Esophagus muscularis mucosa (tissue), 4 donors: ENCODE data around the gene RBFOX2. TPM values are rescaled to one million over a fixed set of nuclear protein-coding genes. Genes with fewer than 3 reads are reported as not detected.
A peak's percentile ranks its signal among the peaks of the same experiment; 100 is the strongest.
"Not testable (repeated sequence)": the region's sequence is repeated elsewhere in the genome, so short reads cannot be mapped to it uniquely, and the experiment has no call there.

Experiments
- DNase-seq: peaks from one replicate; pipeline ENCODE4 v3.0.0-alpha.2; 2017; ENCODE audit errors: extremely low spot score
- H3K27ac ChIP-seq, 4 donors: fragments of 200-600 bp; sonication (generic); replicated peaks in 1 of 4; 1 replicate in 3 of 4; 2 replicates in 1 of 4; pipeline ENCODE4 v1.5.1; 2016 to 2019; ENCODE audit warnings: mild to moderate bottlenecking in 1 of 4
- H3K27me3 ChIP-seq, 4 donors: fragments of 200-600 bp; sonication (generic); one replicate each; pipeline versions ENCODE4 v1.5.1 to v1.6.0; 2016 to 2019
- H3K36me3 ChIP-seq, 4 donors: fragments of 200-600 bp; sonication (generic); one replicate each; pipeline ENCODE4 v1.5.1; 2016 to 2019
- H3K4me1 ChIP-seq, 4 donors: fragments of 200-600 bp; sonication (generic); one replicate each; pipeline ENCODE4 v1.5.1; 2016 to 2019
- H3K4me3 ChIP-seq, 4 donors: fragments of 200-600 bp; sonication (generic); 1 replicate in 2 of 4; 2 replicates in 2 of 4; pipeline ENCODE4 v1.5.1; 2016 to 2019; ENCODE audit warnings: mild to moderate bottlenecking in 4 of 4, moderate library complexity in 1 of 4
- H3K9me3 ChIP-seq, 4 donors: fragments of 200-600 bp; sonication (generic); 1 replicate in 3 of 4; 2 replicates in 1 of 4; pipeline ENCODE4 v1.5.1; 2016 to 2019
- EP300 ChIP-seq: sonication (generic); formaldehyde crosslinking; IDR thresholded peaks from one replicate; pipeline ENCODE4 v1.6.1; 2017; ENCODE audit warnings: antibody characterized with exemption
- POLR2A ChIP-seq: fragments of 450-650 bp; IDR thresholded peaks from one replicate; pipeline ENCODE4 v1.6.1; 2017; ENCODE audit warnings: antibody characterized with exemption, moderate library complexity, mild to moderate bottlenecking, low read depth
- POLR2AphosphoS5 ChIP-seq, 2 donors: sonication (generic); formaldehyde crosslinking; IDR thresholded peaks; one replicate each; pipeline ENCODE4 v1.6.1; 2017; ENCODE audit warnings: antibody characterized with exemption in 2 of 2
- WGBS: methylation state at CpG from one replicate; pipeline ENCODE4 v1.1.5; 2018; 5-methylcytosine and 5-hydroxymethylcytosine counted together
- intact Hi-C: fragments of 100-400 bp; cut with DNase I; formaldehyde crosslinking; loops from one replicate; pipeline ENCODE4 v1.15.1; 2023
- total RNA-seq, 4 donors: library from RNA; depleted of rRNA; stranded (reverse); fragments of >200 nt; gene quantifications; one replicate each; pipeline versions ENCODE4 v1.1.0 to v1.2.1, GENCODE V29; 2016
- TF ChIP-seq, protein P1 (sequence below), 3 experiments: fragments of 200-600 bp in 2 of 3; fragments of 450-650 bp in 1 of 3; sonication (generic) in 2 of 3; IDR thresholded peaks; one replicate each; pipeline ENCODE4 v1.5.1; 2017 to 2019; ENCODE audit warnings: antibody characterized with exemption in 3 of 3, mild to moderate bottlenecking in 2 of 3, moderate library complexity in 1 of 3

Gene RBFOX2
- total RNA-seq, 4 donors from 2014 or later = 113 to 179 (median 155) TPM

DNA sequence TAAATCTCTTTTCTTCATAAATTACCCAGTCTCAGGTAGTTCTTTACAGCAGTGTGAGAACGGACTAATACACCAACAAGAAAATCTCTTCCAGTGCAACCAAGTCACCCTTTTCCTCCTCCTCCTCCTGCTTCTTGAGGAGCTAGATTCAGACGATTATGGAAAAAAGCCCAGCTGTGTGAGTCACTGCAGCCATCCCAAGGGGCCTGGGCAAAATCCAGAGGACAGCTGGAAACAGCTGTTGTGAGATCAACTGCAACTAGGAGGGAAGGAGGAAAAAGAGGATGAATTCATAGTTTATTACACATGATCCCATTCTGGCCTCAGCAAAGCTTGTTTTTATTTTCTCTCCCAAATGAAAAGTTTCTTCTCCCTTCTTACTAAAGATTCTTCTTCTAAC, 32.9 kb downstream of the RBFOX2 start:
- peak; percentile 94 for DNase-seq
- H3K4me3 ChIP-seq = no peak overlapping the region
- 27% methylated on average over 2 of the region's 2 CpGs for WGBS
- no peaks in the 10 kb centered on the region for H3K9me3 ChIP-seq
- peak overlapping the region; percentile 68 to 79 (median 76) for H3K27ac ChIP-seq
- TF ChIP-seq POLR2A = no peak
- TF ChIP-seq POLR2AphosphoS5 (IDR thresholded peaks at IDR 0.05) = peak; percentile 71 to 89
- no peaks in the 10 kb centered on the region for H3K36me3 ChIP-seq
- peaks cover 28 to 74% (median 67%) of the 10 kb centered on the region in 4 donors for H3K4me1 ChIP-seq
- no peaks in the 10 kb centered on the region for H3K27me3 ChIP-seq
- intact Hi-C loops = no loop called here

DNA sequence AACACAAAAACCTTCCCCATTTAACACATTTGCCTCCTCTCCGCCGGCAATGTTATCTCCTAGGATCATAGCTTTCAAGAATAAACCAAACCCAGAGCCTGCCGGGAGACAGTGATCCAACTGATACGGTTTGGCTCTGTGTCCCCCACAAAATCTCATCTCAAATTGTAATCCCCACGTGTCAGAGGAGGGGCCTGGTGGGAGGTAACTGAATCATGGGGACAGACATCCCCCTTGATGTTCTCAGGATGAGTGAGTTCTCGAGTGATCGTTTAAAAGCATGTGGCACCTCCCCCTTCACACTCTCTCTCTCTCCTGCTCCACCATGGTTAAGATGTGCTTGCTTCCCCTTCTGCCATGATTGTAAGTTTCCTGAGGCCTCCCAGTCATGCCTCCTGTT, 33.3 kb downstream of the RBFOX2 start:
- no peak for DNase-seq
- peaks cover 23 to 74% (median 67%) of the 10 kb centered on the region in 4 donors for H3K4me1 ChIP-seq
- 35% methylated on average over 7 of the region's 7 CpGs for WGBS

DNA sequence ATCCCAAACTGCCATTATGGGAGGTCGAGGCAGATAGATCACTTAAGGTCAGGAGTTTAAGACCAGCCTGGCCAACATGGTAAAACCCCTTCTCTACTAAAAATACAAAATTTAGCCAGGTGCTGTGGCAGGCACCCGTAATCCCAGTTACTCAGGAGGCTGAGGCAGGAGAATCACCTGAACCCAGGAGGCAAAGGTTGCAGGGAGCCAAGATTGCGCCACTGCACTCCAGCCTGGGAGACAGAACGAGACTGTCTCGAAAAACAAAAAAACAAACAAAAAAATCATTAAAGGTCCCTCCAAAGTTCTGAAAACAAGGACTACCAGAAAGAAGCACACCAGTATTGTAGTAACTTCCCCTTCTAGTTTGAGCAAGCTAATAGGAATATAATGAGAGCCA, 34.9 kb downstream of the RBFOX2 start:
- 93% methylated on average over 5 of the region's 5 CpGs for WGBS
- not testable (repeated sequence) for H3K27ac ChIP-seq

More for the DNA sequence above, 33.3 kb downstream of the RBFOX2 start:
- intact Hi-C loops = no loop called here
- Histone ChIP-seq H3K27ac (peak overlapping the region; percentile 68 to 79 (median 76)), H3K27me3 (no peaks in the 10 kb centered on the region), H3K9me3 (no peaks in the 10 kb centered on the region), H3K4me3 (no peak overlapping the region), H3K36me3 (no peaks in the 10 kb centered on the region)
- no peak for TF ChIP-seq POLR2AphosphoS5 (IDR thresholded peaks at IDR 0.05)
- no peak for TF ChIP-seq EP300
- TF ChIP-seq POLR2A = no peak
- TF ChIP-seq, protein P1, sequence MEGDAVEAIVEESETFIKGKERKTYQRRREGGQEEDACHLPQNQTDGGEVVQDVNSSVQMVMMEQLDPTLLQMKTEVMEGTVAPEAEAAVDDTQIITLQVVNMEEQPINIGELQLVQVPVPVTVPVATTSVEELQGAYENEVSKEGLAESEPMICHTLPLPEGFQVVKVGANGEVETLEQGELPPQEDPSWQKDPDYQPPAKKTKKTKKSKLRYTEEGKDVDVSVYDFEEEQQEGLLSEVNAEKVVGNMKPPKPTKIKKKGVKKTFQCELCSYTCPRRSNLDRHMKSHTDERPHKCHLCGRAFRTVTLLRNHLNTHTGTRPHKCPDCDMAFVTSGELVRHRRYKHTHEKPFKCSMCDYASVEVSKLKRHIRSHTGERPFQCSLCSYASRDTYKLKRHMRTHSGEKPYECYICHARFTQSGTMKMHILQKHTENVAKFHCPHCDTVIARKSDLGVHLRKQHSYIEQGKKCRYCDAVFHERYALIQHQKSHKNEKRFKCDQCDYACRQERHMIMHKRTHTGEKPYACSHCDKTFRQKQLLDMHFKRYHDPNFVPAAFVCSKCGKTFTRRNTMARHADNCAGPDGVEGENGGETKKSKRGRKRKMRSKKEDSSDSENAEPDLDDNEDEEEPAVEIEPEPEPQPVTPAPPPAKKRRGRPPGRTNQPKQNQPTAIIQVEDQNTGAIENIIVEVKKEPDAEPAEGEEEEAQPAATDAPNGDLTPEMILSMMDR (IDR thresholded peaks at IDR 0.05) = no peak

DNA sequence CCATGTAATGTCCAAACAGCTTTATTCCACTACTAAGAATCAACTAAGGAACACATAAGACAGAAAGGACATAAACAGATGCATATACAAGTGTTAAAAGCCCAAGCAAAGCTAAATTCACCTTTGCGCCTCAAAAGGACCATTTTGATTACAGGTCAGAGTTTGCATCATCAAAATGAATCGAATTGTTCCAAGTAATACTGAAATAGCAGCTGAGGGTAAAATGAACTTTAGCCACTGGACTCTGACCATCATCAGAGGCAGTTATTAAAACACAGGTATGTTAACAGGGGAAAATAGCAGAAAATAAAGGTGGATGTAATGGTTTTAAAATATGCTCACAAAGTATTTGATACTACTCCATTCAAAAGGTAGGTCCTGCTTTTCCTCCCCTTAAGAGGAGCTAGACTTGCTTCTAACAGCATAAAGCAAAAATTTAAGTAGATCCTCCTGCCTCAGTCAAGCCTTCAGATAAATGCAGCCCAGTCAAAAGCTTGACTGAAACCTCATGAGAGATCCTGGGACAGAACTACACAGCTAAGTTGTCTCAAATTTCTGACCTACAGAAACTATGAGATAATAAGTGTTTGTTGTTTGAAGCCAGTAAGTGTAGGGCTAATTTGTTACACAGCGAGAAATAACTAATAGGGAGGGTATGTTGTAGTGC, 35.4 kb downstream of the RBFOX2 start:
- 97% methylated on average over 3 of the region's 3 CpGs for WGBS
- TF ChIP-seq POLR2A (no peak), EP300 (no peak), POLR2AphosphoS5 (IDR thresholded peaks at IDR 0.05) (no peak)
- TF ChIP-seq, protein P1 (IDR thresholded peaks at IDR 0.05) = no peak
- intact Hi-C loops = no loop called here
- Histone ChIP-seq H3K36me3 (no peaks in the 10 kb centered on the region), H3K9me3 (no peaks in the 10 kb centered on the region), H3K27me3 (no peaks in the 10 kb centered on the region), H3K27ac (no peak overlapping the region), H3K4me3 (no peak overlapping the region), H3K4me1 (peaks cover 22 to 81% (median 76%) of the 10 kb centered on the region in 4 donors)
- no peak for DNase-seq

More for the DNA sequence above, 34.9 kb downstream of the RBFOX2 start:
- intact Hi-C loops, H3K27me3 ChIP-seq, H3K4me3 ChIP-seq, H3K36me3 ChIP-seq, H3K9me3 ChIP-seq, DNase-seq: not testable (repeated sequence)
- peaks cover 22 to 77% (median 71%) of the 10 kb centered on the region in 4 donors for H3K4me1 ChIP-seq

DNA sequence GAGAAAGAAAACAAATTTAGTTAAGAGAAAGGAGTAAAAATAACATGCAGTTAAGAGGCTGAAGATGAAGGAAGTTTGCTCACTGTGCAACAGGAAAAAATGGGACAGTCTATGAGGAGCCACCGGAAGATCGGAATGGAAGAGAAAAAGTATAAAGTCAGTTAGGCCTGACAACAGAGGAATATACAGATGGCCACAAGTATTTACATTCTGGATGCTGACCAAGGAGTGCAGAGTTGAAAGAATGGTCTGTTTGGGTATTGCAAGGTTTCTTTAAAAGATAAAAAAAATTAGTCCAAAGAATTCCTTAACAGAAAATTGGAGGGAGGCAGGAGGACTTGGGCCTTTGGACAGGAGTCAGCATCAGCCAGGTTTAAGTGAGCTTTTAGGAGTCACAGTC, 37.5 kb downstream of the RBFOX2 start:
- H3K9me3 ChIP-seq = no peaks in the 10 kb centered on the region
- intact Hi-C loops = no loop called here
- H3K27me3 ChIP-seq = no peaks in the 10 kb centered on the region
- DNase-seq = no peak
- H3K36me3 ChIP-seq = no peaks in the 10 kb centered on the region
- H3K4me1 ChIP-seq = peaks cover 17 to 84% (median 76%) of the 10 kb centered on the region in 4 donors
- WGBS = 48% methylated on average over 2 of the region's 2 CpGs
- H3K4me3 ChIP-seq = no peak overlapping the region
- peak overlapping the region; percentile 4 to 48 (median 27) for H3K27ac ChIP-seq
- TF ChIP-seq, protein P1 (IDR thresholded peaks at IDR 0.05) = no peak
- TF ChIP-seq EP300 = no peak
- no peak for TF ChIP-seq POLR2AphosphoS5 (IDR thresholded peaks at IDR 0.05)
- TF ChIP-seq POLR2A = no peak

DNA sequence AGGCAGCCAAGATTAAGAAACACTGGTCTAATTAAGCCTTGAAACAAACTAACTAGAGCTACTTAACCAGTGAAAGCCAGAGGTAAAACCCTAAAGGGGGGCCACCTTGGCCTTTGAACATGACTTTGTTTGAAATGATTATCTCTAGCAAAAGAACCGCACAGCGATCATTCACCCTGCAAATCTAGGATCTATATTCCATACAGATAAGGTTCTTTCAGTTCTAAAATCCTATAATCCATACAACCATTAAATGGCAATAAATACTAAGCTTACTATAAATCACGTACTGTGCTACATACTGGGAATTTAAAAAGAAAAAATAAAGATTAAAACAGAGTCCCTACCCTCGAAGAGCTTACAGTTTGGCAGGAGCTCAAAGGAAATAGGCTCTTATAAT, 40.6 kb downstream of the RBFOX2 start:
- Histone ChIP-seq H3K27me3 (no peaks in the 10 kb centered on the region), H3K27ac (no peak overlapping the region), H3K4me1 (peaks cover 20 to 87% (median 77%) of the 10 kb centered on the region in 4 donors), H3K4me3 (no peak overlapping the region), H3K36me3 (no peaks in the 10 kb centered on the region), H3K9me3 (no peaks in the 10 kb centered on the region)
- 89% methylated on average over 4 of the region's 4 CpGs for WGBS
- intact Hi-C loops = no loop called here
- TF ChIP-seq POLR2A (no peak), EP300 (no peak), POLR2AphosphoS5 (IDR thresholded peaks at IDR 0.05) (no peak)
- TF ChIP-seq, protein P1 (IDR thresholded peaks at IDR 0.05) = no peak
- DNase-seq = peak; percentile 37
